ENCODE results near the gene DBX2.

The DBX2 gene

DNA sequence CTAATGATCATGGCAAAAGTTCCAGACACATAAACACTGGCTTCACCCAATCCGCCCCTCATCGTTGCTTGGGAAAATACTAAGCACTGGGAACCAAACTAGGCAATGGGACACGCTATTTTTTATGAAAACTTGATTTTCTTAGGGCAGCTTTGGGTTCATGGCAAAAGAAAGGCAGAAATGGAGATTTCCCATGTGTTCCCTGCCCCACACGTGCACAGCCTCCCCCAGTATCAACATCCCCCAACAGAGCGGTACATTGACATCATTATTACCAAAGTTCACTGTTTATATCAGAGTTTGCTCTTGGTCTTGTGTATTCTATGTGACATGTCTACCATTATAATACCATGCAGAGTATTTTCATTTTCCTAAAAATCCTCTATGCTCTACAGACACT, 71.0 kb downstream of the DBX2 start:
- Histone ChIP-seq H3K9ac (ENCODE audit: insufficient read length) (no peak overlapping the region), H3K36me3 (ENCODE audit: insufficient read depth, low read length) (no peaks in the 10 kb centered on the region), H3K9me3 (ENCODE audit: low read depth, low read length) (no peaks in the 10 kb centered on the region), H3K4me3 (no peak overlapping the region), H3K27ac (no peak overlapping the region)
- no peak for DNase-seq (ENCODE audit: low read depth, low spot score)
- TF ChIP-seq POLR2AphosphoS5 (IDR thresholded peaks at IDR 0.05; ENCODE audit: borderline replicate concordance, low read depth, low read length) = no peak
- TF ChIP-seq FOXP2 (optimal IDR thresholded peaks at IDR 0.05; ENCODE audit: control extremely low read depth, extremely low read length, insufficient read depth) = no peak
- TF ChIP-seq EZH2 (IDR thresholded peaks at IDR 0.05) = no peak

DNA sequence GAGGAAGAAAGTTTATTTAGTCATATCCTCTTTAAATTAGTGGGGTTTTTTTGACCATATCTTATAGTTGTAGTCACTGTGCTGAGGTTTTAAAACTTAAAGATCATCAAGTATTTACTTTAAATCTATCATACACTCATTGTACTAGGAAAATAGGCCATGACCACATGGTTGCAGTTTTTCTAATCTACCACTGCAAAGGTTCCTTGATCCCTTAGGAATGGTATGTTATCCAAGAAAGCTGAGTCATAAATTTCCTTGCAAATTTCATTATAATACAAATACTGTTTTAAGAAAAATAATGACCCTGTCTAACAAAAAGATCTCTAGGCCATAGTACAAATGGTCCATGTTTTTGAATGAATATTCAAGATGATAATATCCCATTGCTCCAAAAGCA, 74.7 kb downstream of the DBX2 start:
- no peak overlapping the region for H3K4me3 ChIP-seq
- no peak overlapping the region for H3K9ac ChIP-seq (ENCODE audit: insufficient read length)
- no peaks in the 10 kb centered on the region for H3K9me3 ChIP-seq (ENCODE audit: low read depth, low read length)
- no peak for TF ChIP-seq FOXP2 (optimal IDR thresholded peaks at IDR 0.05; ENCODE audit: control extremely low read depth, extremely low read length, insufficient read depth)
- no peak for TF ChIP-seq EZH2 (IDR thresholded peaks at IDR 0.05)
- TF ChIP-seq POLR2AphosphoS5 (IDR thresholded peaks at IDR 0.05; ENCODE audit: borderline replicate concordance, low read depth, low read length) = no peak
- H3K27ac ChIP-seq = no peak overlapping the region
- no peak for DNase-seq (ENCODE audit: low read depth, low spot score)
- no peaks in the 10 kb centered on the region for H3K36me3 ChIP-seq (ENCODE audit: insufficient read depth, low read length)

DNA sequence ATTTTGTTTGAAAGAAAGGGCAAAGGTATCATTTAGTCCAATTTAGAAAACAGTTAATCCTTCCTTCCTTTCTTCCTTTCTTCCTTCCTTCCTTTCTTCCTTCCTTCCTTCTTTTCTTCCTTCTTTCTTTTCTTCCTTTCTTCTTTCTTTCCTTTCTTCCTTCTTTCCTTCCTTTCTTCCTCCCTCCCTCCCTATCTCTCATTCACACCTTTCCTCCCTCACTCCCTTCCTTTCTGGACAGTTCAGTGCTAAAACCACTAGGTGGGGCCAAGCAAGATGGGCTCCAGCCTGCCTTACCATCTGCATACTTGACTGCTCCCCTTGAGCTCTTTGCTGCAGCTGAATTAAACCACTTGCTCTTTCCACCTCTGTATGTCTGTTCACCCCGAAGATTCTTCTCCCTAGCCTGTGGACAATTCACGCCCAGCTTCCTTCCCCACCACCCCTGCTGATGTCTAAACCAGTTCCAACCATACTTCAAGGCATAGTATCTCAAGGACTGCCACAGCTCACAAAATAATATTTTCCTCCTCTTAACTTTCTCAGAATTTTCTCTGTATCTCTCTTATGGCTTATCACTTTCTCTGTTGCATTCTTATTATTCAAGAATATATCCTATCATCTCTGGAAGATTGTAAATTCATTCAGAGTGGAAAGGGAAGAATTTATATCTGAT, 78.0 kb downstream of the DBX2 start:
- no peak for TF ChIP-seq EZH2 (IDR thresholded peaks at IDR 0.05)
- no peak for TF ChIP-seq POLR2AphosphoS5 (IDR thresholded peaks at IDR 0.05; ENCODE audit: borderline replicate concordance, low read depth, low read length)
- no peak for TF ChIP-seq FOXP2 (optimal IDR thresholded peaks at IDR 0.05; ENCODE audit: control extremely low read depth, extremely low read length, insufficient read depth)
- no peak for DNase-seq (ENCODE audit: low read depth, low spot score)
- no peak overlapping the region for H3K4me3 ChIP-seq
- H3K36me3 ChIP-seq (ENCODE audit: insufficient read depth, low read length) = no peaks in the 10 kb centered on the region
- no peak overlapping the region for H3K27ac ChIP-seq
- no peak overlapping the region for H3K9ac ChIP-seq (ENCODE audit: insufficient read length)
- H3K9me3 ChIP-seq (ENCODE audit: low read depth, low read length) = no peaks in the 10 kb centered on the region

- H3K9ac ChIP-seq (ENCODE audit: insufficient read length) = no peak overlapping the region
- TF ChIP-seq POLR2AphosphoS5 (IDR thresholded peaks at IDR 0.05; ENCODE audit: borderline replicate concordance, low read depth, low read length) (no peak), FOXP2 (optimal IDR thresholded peaks at IDR 0.05; ENCODE audit: control extremely low read depth, extremely low read length, insufficient read depth) (no peak), EZH2 (IDR thresholded peaks at IDR 0.05) (no peak)
- no peaks in the 10 kb centered on the region for H3K9me3 ChIP-seq (ENCODE audit: low read depth, low read length)
- no peak overlapping the region for H3K27ac ChIP-seq
- DNase-seq (ENCODE audit: low read depth, low spot score) = no peak
- H3K36me3 ChIP-seq (ENCODE audit: insufficient read depth, low read length) = no peaks in the 10 kb centered on the region
- H3K4me3 ChIP-seq = no peak overlapping the region
Observed at GRCh38 chr12:44968965-44969364, 81.9 kb downstream of the DBX2 start.
